Muscle of back (tissue), 11 donors: Measurements from ENCODE around the gene NAALADL2. TPM values are rescaled to one million over a fixed set of nuclear protein-coding genes. Genes with fewer than 3 reads are reported as not detected.
A peak's percentile ranks its signal among the peaks of the same experiment; 100 is the strongest.

Experiments used
- DNase-seq, 3 donors: peaks; one replicate each; pipeline versions ENCODE4 v3.0.0 to v3.0.0-alpha.2; 2013
- polyA plus RNA-seq, 10 donors: library from polyadenylated mRNA; unstranded; fragments of 120-200 nt; gene quantifications; one replicate each; pipeline ENCODE4 v1.2.1, GENCODE V29; 2013; ENCODE audit not compliant: insufficient read length in 10 of 10

Gene NAALADL2
- polyA plus RNA-seq, 10 donors: 5.7 to 13.7 (median 8.8) TPM

DNA sequence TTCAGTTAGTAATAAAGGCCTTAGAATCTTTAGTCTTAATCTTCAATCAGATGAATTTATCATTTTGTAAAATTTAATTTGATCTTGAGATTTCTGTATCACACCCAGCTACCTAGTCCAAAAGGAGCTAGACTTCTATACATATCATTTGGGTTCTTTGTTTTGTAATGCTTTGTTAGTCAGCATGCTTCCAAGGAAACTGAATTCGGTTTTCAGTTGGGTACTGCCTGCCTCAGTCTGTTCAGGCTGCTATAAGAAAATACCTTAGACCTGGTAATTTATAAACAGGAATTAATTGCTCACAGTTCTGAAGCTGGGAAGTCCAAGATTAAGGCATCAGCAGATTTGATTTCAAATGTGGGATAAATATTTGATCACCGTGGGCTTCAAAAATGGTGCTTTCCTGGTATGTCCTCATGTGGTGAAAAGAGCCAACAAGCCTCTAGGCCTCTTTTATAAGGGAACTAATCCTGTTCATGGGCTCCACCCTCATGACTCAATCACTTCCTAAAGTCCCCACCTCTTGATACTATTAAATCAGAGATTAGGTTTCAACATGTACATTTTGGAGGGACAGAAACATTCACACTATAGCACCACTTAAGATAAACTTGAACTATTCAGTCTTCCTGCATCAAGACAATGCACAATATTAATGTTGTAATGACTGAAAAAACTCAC lies 800.7 kb downstream of the NAALADL2 start:
- DNase-seq: no peak

DNA sequence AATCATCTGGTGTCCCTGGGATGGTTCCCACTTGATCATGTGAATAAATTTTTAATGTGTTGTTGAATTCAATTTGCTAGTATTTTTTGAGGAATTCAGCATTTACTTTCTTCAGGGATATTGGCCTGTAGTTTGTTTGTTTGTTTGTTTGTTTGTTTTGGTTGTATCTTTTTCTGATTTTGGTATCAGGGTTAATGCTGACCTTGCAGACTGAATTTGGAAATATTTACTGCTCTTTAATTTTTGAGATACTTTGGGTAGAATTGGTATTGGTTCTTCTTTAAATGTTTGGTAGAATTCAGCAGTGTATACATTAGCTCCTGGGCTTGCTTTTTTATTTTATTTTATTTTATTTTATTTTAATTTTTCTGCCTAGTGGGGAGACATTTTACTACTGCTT lies 803.7 kb downstream of the NAALADL2 start:
- DNase-seq: no peak

DNA sequence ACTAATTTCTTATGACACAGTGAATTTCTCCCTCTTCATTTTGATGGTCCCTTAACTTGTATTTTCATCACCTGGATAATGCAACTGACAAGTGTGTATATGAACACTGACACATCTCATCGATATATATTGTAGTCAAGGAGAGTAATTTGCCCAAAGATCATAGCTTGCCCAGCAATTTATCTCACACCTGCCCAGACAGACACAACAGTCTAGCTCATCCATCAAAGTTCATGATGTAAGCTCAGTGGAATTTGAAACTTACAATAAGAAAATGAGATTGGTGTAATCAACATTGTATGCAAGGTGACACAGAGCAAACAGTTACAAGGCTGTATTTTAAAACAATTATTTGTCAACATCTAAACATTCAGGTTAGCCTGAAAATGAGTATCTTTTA lies 805.8 kb downstream of the NAALADL2 start:
- DNase-seq: no peak

DNA sequence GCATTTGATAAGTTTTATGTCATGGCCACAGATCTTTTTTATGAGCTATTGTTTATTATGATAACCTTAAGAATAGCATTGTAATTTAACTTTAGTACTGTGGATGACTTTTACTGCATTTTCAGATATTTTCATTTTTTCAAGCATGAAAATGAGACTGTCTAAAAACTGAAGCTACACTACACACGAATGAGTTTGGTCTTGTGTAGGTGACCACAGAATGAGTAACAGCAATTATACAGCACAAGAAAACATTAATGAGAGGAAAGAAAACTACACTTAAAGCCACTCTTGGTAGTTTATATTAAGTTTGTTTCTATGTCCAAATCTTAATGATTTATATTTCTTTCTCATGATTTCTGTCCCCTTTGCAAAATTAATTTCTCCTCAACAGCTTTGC lies 809.2 kb downstream of the NAALADL2 start:
- no peak for DNase-seq

DNA sequence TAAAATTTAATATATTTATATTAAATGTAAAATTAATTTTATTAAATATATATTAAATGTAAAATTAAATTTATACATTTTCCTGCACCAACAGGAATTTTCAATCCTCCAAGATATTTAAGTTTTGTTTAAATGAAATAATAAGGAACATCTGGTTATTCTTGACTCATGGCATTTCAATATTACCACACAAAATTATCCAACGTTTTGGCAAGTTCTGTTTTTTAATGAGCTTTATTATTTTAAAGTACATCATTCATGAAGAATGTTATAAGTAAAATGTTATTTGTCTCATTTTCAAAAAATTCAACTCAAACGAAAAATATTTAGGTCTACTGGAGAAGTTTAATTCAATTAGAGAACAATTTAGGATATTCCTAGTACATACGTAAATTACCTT lies 811.4 kb downstream of the NAALADL2 start:
- no peak for DNase-seq

DNA sequence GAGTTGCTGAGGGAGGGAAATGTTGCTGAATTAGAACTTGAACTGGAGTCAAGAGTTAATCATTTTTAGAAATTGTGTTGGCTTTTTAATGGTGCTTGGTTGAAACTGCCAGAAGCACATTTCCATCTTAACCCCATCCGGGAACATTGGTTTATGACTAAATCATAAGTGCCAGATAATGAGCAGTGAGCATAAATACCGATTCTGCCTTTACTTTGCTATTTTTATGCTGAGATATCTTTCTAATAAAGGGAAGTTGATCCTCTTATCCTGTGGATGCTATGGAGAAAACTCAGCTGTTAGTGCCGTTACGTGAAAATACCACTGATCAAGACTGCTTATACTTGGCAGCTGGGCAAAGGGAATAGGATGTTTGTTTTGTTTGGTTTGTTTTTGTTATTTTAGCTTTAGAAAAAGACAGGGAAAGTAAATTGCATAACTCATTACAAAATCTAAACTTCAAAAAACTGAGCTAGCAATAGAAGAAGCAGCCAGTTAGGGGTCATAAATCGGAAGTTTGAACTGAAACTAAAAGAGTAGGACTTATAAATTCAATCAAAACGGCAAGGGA lies 813.1 kb downstream of the NAALADL2 start:
- DNase-seq: peak in 2 of 3 donors; percentile 5 to 54

DNA sequence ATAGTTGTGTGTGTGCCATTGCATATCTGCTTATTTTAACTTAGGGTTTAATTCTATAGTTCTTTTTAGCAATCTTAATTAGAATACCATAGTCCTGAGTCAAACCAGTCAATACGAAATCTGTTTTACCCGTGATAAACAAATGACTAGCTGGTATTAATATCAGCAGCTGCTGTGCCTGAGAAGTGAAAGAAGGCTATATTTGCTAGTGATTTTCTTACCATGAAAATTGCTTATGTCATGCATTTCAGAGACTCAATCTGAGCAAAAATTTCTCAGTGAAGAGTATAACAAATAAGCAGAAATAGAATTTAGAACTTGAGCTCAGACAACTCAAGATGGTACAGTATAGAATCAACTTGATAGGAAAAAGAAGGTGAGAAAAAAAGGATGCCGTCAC lies 820.4 kb downstream of the NAALADL2 start:
- no peak for DNase-seq

DNA sequence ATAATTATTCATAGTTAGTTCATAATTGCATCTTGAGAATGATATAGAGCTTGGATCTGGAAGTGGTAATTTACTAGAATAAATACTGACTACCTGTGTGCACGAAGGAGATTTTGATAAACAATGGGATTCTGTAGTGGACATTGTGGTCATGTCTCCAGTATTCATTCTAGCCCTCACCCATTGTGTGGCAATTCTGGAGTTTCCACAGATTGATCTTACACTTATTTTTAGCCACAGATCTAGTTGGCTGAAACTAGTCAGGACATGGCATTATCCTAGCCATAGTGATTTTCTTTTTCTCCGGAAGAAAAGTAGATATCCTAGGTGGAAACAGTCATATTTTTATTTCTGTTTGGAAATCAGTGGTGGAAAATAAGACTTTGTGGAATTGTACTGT lies 833.1 kb downstream of the NAALADL2 start:
- DNase-seq: no peak

DNA sequence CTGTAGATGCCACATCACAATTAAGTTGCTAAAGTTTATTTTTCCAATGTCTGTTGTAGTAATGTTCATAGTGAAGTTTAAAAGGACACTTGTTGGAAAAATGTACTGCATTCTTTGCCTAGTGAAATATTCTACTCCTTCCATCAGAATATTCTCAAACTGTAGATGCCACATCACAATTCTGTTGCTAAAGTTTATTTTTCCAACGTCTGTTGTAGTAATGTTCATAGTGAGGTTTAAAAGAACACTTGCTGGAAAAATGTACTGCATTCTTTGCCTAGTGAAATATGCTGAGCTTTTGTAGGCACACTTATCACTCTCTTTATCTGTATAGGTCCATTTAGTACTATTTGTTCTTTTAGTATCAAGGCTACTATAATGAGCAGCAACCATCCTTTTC lies 836.1 kb downstream of the NAALADL2 start:
- no peak for DNase-seq

DNA sequence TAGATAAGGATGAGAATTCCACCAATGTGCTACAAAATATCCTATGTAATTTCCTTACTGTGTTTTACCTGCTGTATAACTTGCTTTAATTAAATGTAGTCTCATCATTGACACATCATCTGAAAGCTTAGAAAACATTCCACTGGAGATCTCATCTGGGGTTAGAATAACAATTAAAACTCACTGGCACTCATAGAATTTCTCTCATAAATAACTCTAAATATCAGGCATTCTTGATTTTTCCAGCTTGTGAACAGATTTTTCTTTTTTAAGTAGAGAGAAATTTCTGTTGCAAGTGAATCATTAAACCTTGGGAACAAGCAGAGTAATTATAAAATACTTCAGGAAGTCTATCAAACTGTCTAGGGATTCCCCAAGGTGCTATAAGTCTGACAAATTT lies 843.8 kb downstream of the NAALADL2 start:
- DNase-seq: no peak

DNA sequence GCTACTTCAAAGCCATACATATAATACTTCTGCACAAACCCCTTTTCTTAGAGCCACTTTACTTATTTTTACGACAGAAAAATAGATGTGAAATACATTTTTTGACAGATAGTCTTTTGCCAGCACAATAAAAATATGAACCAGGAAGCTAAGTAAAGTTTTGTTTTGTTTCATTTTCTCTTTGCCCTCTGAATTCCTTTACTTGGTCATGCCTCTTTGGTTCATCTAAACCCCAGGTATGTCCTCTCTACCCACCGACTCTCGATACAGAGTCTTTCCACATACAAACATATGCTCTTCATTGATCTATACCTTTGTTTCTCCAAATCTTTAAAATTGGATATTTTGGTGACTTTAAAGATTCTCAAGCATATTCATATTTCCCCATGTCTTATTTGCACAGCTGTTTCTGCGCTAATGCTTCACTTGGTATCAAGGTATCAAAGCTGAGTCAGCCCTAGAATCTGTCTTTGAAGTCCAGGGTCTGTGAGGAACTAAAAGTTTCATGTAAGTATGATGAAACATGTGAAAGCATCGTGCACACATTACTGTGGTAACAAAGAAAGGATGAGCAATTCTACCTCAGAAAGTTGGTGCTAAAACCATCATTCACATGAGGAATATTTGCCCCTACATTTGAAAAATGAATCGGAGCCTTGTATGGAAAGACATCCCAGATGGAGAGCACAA lies 845.4 kb downstream of the NAALADL2 start:
- DNase-seq: no peak

DNA sequence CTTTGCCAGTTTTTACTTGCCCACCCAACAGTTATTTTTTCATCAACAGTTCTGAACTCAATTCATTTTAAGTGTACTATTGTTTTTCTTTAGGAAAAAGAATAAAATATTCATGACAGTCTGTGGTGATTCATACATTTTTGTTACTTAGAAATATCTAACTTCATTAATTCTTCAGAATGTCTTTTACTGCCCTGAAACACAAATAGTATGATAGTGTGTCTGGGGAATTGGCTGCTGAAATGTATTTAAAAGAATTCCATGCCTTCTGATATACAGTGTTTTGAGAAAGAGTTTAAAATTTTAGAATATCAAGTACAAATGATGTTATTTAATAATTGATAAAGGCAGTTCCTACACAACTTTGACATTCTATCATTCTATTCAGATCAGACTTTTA lies 854.1 kb downstream of the NAALADL2 start:
- peak in 2 of 3 donors; percentile 14 to 15 for DNase-seq

DNA sequence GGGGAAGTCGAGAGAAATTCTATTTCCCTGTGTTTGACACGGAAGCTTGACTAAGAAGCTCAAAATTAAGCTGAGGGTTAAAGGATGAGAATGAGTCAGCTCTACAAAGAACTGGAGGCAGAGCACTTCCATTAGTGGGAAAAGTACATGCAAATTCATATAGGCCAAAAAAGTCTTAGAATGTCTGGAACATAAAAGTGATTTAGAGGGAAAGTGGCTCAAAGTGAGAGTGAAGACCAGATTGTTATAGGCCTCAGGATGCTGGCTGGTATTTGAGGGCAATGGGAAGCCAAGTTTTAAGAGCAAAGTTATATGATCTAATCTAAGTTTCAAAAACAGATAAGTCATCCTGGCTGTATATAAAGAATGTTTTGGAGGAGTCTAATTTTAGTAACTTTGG lies 857.3 kb downstream of the NAALADL2 start:
- DNase-seq: peak in 1 of 3 donors; percentile 7

DNA sequence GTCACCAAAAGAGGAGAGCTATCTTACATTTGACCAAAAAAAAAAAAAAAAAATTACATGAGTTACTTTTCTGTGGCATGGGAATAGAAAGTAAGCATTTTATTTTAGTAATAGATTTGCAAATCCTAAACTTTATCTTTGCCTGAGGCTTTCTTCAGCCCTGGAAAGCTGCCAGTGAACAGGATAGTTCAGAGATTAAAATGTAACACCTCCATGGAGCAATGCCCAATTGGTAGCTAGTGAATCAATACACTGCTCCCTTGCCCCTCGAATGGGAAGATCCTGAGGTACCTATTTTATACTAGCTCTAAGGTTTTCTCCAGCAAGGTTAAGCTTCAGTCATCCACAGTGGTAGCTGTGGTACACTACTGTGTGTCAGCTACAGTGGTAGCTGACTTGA lies 867.1 kb downstream of the NAALADL2 start:
- no peak for DNase-seq

DNA sequence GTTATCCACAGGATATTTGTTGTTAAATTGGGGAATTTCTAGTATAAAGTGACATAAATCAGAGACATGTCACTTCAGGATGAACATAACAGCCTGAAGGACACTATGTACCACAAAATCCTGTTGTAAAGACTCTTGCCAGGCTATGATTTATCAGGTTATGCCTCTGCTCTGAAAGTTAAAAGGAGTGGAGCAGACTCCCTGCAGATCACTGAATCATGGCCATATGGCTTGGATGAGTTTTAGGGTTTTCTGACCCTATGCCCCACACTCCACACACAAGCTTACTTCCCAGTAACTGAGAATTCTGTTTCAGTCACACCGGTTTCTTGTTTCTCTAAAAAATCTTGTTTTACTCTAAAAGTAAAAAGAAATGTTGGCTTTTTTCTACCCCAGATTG lies 869.4 kb downstream of the NAALADL2 start:
- DNase-seq: no peak

DNA sequence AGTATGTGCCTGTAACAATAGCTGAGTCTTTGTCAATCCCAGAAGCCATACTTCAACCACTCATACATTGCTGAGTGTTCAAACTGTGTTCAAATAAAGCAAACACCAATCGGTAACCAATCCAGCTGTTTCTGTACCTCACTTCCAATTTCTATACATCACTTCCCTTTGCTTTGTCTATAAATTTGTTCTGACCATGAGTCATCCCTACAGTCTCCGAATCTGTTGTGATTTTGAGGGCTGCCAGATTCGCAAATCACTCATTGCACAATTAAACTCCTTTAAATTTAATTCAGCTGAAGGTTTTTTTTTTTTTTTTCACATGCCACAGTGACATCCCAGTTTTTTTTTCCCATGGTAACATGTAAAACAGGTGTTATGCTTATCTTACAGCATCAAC lies 870.3 kb downstream of the NAALADL2 start:
- DNase-seq: no peak

DNA sequence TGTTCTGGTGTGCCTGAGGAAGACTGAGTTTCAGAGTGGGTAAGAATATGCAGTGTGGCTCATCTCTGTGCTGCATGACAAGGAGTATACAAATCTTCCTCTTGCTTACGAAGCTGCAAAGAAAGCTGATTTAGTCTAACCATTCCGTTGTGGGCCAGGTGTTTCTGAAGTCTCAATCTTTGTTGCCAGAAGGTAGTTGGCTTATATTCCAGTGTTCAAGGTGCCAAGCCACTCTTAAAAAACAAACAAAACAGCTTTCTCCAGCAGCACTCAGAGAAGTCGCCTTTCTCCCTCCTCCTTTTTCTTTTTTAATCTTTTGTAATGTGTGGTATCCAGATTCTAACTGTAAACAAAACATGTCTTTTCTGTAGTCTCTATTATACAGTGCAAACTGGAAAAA lies 872.4 kb downstream of the NAALADL2 start:
- no peak for DNase-seq

DNA sequence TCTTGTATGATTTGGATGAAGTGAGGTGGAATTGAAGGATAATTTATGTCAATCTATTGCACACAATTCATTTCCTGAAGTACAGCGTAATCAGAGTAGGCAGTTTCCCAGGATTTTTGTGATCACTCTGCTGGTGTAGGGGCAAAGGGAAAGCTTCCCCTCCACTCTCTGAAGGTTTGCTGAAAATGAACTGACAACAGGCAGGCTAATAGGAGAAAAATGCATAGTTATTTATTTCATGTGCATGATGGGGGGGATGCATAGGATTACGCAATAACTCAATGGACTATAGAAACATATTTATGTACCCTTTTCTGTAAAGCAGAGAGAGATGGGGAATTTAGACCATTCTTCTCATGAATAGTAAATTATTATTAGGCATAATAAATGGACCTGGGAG lies 872.9 kb downstream of the NAALADL2 start:
- no peak for DNase-seq

DNA sequence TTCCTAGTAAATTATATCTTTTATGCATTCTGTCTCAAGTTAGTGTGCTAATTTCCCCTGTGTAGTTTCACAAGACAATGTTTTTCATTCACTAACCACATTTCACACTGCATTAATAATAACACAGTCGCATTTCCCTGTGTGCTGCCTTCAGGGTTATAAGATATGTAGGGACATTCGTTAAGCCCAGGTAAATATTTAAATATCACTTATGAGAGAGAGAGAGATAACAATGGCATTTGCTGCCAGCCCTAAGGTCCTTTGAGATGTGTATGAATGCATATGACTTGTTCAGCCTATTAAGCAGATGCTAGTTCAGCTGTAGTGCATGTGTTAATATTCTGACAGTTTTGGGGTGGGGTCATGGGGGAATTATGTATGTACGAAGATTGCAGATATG lies 876.7 kb downstream of the NAALADL2 start:
- DNase-seq: no peak

DNA sequence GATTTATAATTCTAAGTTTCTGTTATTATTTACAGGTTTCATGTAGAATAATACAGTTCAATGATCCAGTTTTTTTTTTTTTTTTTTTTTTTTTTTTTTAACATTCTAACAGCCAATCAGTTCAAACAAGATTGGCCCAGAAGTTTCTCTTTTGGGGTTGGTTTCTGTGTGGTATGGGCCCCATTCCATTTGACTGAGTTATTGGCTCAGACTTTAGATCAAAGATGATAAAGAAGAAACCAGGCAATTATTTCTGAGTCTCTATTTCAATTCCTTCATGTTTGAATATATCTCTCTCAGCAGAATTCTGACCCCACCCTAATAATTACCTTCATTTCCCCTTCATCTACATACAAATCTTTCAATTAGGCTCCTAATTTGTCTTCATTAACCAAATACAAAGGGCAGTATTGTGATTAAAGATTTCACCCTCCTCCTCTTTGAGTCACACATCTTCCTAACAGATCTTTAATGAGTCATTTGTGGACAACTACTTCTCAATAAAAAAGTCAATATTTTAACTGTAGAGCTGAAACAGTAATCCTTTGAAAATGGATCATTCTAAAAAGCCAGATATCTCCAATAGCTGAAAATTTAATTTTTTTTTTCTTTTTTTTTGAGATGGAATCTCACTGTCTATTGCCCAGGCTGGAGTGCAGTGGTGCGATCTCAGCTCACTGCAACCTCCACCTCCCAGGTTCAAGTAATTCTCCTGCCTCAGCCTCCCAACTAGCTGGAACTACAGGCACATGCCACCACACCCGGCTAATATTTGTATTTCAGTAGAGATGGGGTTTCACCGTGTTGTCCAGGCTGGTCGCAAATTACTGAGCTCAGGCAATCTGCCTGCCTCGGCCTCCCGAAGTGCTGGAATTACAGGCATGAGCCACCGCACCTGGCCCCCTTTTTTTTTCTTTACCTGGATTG lies 878.8 kb downstream of the NAALADL2 start:
- no peak for DNase-seq

DNA sequence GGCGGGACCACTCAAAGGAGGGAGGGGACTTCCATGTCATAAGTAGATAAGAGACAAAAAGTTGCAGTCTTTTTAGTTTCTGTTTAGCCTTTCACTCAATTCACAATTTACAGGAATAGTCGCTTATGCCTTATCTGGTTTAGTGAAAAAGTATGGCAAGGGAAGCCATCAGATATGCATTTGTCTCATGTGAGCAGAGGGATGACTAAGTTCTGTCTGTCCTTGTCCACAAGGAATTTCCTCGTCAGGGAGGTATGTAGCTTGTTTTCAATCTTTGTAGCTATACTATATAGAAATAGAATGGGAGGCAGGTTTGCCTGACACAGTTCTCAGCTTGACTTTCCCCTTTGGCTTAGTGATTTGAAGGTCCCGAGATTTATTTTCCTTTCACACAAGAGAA lies 882.8 kb downstream of the NAALADL2 start:
- peak in 1 of 3 donors; percentile 11 for DNase-seq

DNA sequence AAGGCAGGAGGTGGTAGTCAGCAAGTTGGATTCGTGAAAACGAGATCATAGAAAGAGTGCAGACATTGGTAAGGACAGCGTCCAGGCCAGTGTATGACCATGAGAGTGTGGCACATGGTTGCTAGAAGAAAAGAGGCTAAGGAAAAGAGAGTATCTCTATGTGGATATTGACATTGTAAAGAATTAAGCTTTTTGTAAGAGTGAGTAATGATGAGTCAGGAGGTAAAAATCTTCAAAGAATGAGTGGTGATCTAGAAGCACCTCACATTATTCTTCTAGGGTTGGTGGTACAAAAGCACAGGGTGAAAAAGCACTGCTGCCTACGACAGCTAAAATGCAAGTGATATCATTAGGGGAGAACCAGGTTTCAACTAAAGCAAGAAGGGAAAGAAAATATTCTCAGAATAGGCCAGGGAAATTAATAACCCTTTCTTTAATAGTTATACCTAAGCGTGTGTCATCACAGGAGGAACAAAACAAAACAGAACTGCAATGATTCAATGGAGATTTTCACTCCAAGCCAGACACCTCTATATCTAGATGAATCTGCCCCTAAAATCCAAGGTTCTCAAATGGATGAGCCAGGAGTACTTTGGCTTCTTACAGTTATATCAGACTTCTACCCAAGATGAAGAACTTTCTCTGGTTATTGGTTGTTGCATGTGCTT lies 884.7 kb downstream of the NAALADL2 start:
- peak in 1 of 3 donors; percentile 34 for DNase-seq
